GM21786 (cell line): ENCODE results near the gene LINGO3.

Source experiments
- ATAC-seq: cut with Tn5 transposase; IDR thresholded peaks from one replicate; pipeline ENCODE4 v1.9.1; 2021; ENCODE audit not compliant: unreplicated experiment

LINGO3 gene

GRCh38 chr19:2307518-2308012 lies 389 bp downstream of the LINGO3 start:
- no peak for ATAC-seq

- ATAC-seq, result no peak
Measured at GRCh38 chr19:2306971-2307370, 983 bp downstream of the LINGO3 start.

- ATAC-seq, result no peak
Measured at GRCh38 chr19:2306281-2306806, 1.6 kb downstream of the LINGO3 start.

GRCh38 chr19:2305452-2306280 lies 2.3 kb downstream of the LINGO3 start:
- ATAC-seq, result no peak

GRCh38 chr19:2303211-2303798 lies 4.6 kb downstream of the LINGO3 start:
- no peak for ATAC-seq

GRCh38 chr19:2302319-2303210 lies 5.4 kb downstream of the LINGO3 start:
- no peak for ATAC-seq

GRCh38 chr19:2300533-2300932 lies 7.4 kb downstream of the LINGO3 start:
- no peak for ATAC-seq

- no peak for ATAC-seq
Measured at GRCh38 chr19:2296141-2296540, 11.8 kb downstream of the LINGO3 start.

GRCh38 chr19:2294687-2295335 lies 13.1 kb downstream of the LINGO3 start:
- no peak for ATAC-seq

GRCh38 chr19:2291185-2291751 lies 16.7 kb downstream of the LINGO3 start:
- ATAC-seq, result no peak

GRCh38 chr19:2290441-2291184 lies 17.3 kb downstream of the LINGO3 start:
- ATAC-seq, result no peak

- ATAC-seq, result peak; percentile 58
Measured at GRCh38 chr19:2289714-2290435, 18.1 kb downstream of the LINGO3 start.

GRCh38 chr19:2288818-2289713 lies 18.9 kb downstream of the LINGO3 start:
- no peak for ATAC-seq

GRCh38 chr19:2288338-2288817 lies 19.6 kb downstream of the LINGO3 start:
- no peak for ATAC-seq

- no peak for ATAC-seq
Measured at GRCh38 chr19:2287585-2288337, 20.2 kb downstream of the LINGO3 start.

- no peak for ATAC-seq
Measured at GRCh38 chr19:2286402-2287140, 21.4 kb downstream of the LINGO3 start.
